Caco-2 (cell line): Measurements from ENCODE around the gene DCTN4. TPM values are rescaled to one million over a fixed set of nuclear protein-coding genes. Genes with fewer than 3 reads are reported as not detected.

Source experiments
- BruUV-seq: library from RNA; stranded (reverse); fragments of 400-500 nt; replicated peaks from 2 replicates; lab custom pipeline; 2021; lab: Mats Ljungman, UMichigan
- CTCF ChIA-PET: fragments of 300-600 bp; sonication (Branson Sonifier 250); formaldehyde crosslinking; loops from one replicate; lab custom pipeline; 2022; ENCODE audit warnings: antibody characterized with exemption; lab: Charles Lee
- POLR2A ChIA-PET: fragments of 300-600 bp; sonication (Branson Sonifier 250); formaldehyde crosslinking; loops from one replicate; lab custom pipeline; 2022; ENCODE audit warnings: antibody characterized with exemption; lab: Charles Lee
- DNase-seq, 2 experiments: peaks; one replicate each; pipeline versions ENCODE4 v3.0.0 to v3.0.0-alpha.2; 2020 to 2022
- H3K27me3 ChIP-seq: replicated peaks from 2 replicates; pipeline ENCODE4 v1.6.0; 2011; ENCODE audit warnings: low read length; ENCODE audit not compliant: control insufficient read depth, insufficient read depth
- H3K36me3 ChIP-seq: 2 replicates; pipeline ENCODE4 v1.5.1; 2011; ENCODE audit warnings: low read length; ENCODE audit not compliant: control insufficient read depth, insufficient read depth
- H3K4me1 ChIP-seq: fragments of 250-450 bp; sonication (Bioruptor Pico); 2 replicates; pipeline ENCODE4 v1.5.1; 2020; ENCODE audit warnings: mild to moderate bottlenecking
- H3K4me3 ChIP-seq: 2 replicates; pipeline ENCODE4 v1.5.1; 2011; ENCODE audit warnings: low read depth, mild to moderate bottlenecking, control low read depth, low read length
- H3K9me3 ChIP-seq: fragments of 250-450 bp; sonication (Bioruptor Pico); 2 replicates; pipeline ENCODE4 v1.5.1; 2020; ENCODE audit warnings: mild to moderate bottlenecking, moderate library complexity
- H3K27ac Mint-ChIP-seq: one replicate; pipeline ENCODE4 v1.8.0; 2022; ENCODE audit warnings: mixed read lengths; ENCODE audit not compliant: unreplicated experiment
- H3K27me3 Mint-ChIP-seq: one replicate; pipeline ENCODE4 v1.8.0; 2022; ENCODE audit warnings: mixed read lengths; ENCODE audit not compliant: insufficient read depth, unreplicated experiment
- H3K36me3 Mint-ChIP-seq: one replicate; pipeline ENCODE4 v1.8.0; 2022; ENCODE audit warnings: mild to moderate bottlenecking, mixed read lengths; ENCODE audit not compliant: insufficient read depth, unreplicated experiment
- H3K4me1 Mint-ChIP-seq: one replicate; pipeline ENCODE4 v1.8.0; 2022; ENCODE audit warnings: low read depth, mixed read lengths; ENCODE audit not compliant: unreplicated experiment
- H3K4me3 Mint-ChIP-seq: one replicate; pipeline ENCODE4 v1.8.0; 2022; ENCODE audit warnings: mild to moderate bottlenecking, moderate library complexity, mixed read lengths; ENCODE audit not compliant: unreplicated experiment
- H3K9me3 Mint-ChIP-seq: one replicate; pipeline ENCODE4 v1.8.0; 2022; ENCODE audit warnings: mixed read lengths; ENCODE audit not compliant: unreplicated experiment
- CTCF ChIP-seq, 2 experiments: fragments of 200-600 bp in 1 of 2; IDR thresholded peaks; 1 replicate in 1 of 2; 2 replicates in 1 of 2; pipeline versions ENCODE4 v1.5.1 to v1.8.0; 2011 to 2022; ENCODE audit warnings: antibody characterized with exemption in 1 of 2, control low read depth in 1 of 2, inconsistent platforms in 1 of 2, low read depth in 1 of 2, low read length in 1 of 2, mild to moderate bottlenecking in 1 of 2, moderate library complexity in 1 of 2; ENCODE audit not compliant: insufficient read depth in 1 of 2, severe bottlenecking in 1 of 2, unreplicated experiment in 1 of 2
- intact Hi-C: fragments of 100-400 bp; cut with micrococcal nuclease; formaldehyde crosslinking; loops from one replicate; pipeline ENCODE4 v1.10.0; 2022; ENCODE audit not compliant: unreplicated experiment
- total RNA-seq: library from RNA; stranded (reverse); gene quantifications from 2 replicates; pipeline ENCODE4 v1.2.3, GENCODE V29; 2022

DCTN4 gene
- total RNA-seq, 1 experiment from 2014 or later = 62.2 TPM

- H3K27me3 Mint-ChIP-seq = no peaks in the 10 kb centered on the region
- DNase-seq = no peak
- no peak overlapping the region for H3K27ac Mint-ChIP-seq
- Histone ChIP-seq H3K4me1 (no peaks in the 10 kb centered on the region), H3K9me3 (no peaks in the 10 kb centered on the region), H3K27me3 (no peaks in the 10 kb centered on the region), H3K36me3 (peaks cover 1% of the 10 kb centered on the region), H3K4me3 (no peak overlapping the region)
- TF ChIP-seq CTCF (IDR thresholded peaks at IDR 0.05; ENCODE audit: insufficient read depth in 1 of 2, low read depth in 1 of 2, low read length in 1 of 2, severe bottlenecking in 1 of 2, unreplicated experiment in 1 of 2) = no peak
- BruUV-seq = no TSS peak
- peaks cover 2% of the 10 kb centered on the region for H3K4me1 Mint-ChIP-seq
- ChIA-PET CTCF (no interaction called here), POLR2A (interaction anchor here (0.8 kb wide), 1 partner anchor 31 kb away, joined by 3 read pairs; the partner anchor contains the start of gene RBM22)
- H3K4me3 Mint-ChIP-seq = no peak overlapping the region
- H3K36me3 Mint-ChIP-seq = peaks cover 68% of the 10 kb centered on the region
- H3K9me3 Mint-ChIP-seq = no peaks in the 10 kb centered on the region
- intact Hi-C loops = no loop called here
These were observed 27.1 kb downstream of the DCTN4 start for GRCh38 chr5:150731669-150732242.

- peaks cover 54% of the 10 kb centered on the region for H3K36me3 Mint-ChIP-seq
- no peak for DNase-seq
- no peaks in the 10 kb centered on the region for H3K27me3 Mint-ChIP-seq
- no peaks in the 10 kb centered on the region for H3K9me3 Mint-ChIP-seq
- no peaks in the 10 kb centered on the region for H3K9me3 ChIP-seq
- no peak overlapping the region for H3K4me3 ChIP-seq
- ChIA-PET CTCF (no interaction called here), POLR2A (no interaction called here)
- H3K4me3 Mint-ChIP-seq = no peak overlapping the region
- no peaks in the 10 kb centered on the region for H3K4me1 ChIP-seq
- no peak for TF ChIP-seq CTCF (IDR thresholded peaks at IDR 0.05; ENCODE audit: insufficient read depth in 1 of 2, low read depth in 1 of 2, low read length in 1 of 2, severe bottlenecking in 1 of 2, unreplicated experiment in 1 of 2)
- peaks cover 1% of the 10 kb centered on the region for H3K36me3 ChIP-seq
- no peak overlapping the region for H3K27ac Mint-ChIP-seq
- no peaks in the 10 kb centered on the region for H3K27me3 ChIP-seq
- H3K4me1 Mint-ChIP-seq = no peaks in the 10 kb centered on the region
- no TSS peak for BruUV-seq
- intact Hi-C loops = no loop called here
These were observed 29.0 kb downstream of the DCTN4 start for GRCh38 chr5:150729859-150730258.

GRCh38 chr5:150723845-150724244, 35.0 kb downstream of the DCTN4 start:
- no peaks in the 10 kb centered on the region for H3K9me3 Mint-ChIP-seq
- peaks cover 55% of the 10 kb centered on the region for H3K36me3 Mint-ChIP-seq
- CTCF ChIA-PET = no interaction called here
- no peak for TF ChIP-seq CTCF (IDR thresholded peaks at IDR 0.05; ENCODE audit: insufficient read depth in 1 of 2, low read depth in 1 of 2, low read length in 1 of 2, severe bottlenecking in 1 of 2, unreplicated experiment in 1 of 2)
- no TSS peak for BruUV-seq
- H3K4me3 Mint-ChIP-seq = no peak overlapping the region
- H3K27me3 Mint-ChIP-seq = no peaks in the 10 kb centered on the region
- POLR2A ChIA-PET = no interaction called here
- peaks cover 3% of the 10 kb centered on the region; the same call in 1 of the 2 replicates for H3K36me3 ChIP-seq
- no peak overlapping the region for H3K27ac Mint-ChIP-seq
- no peak for DNase-seq
- intact Hi-C loops = no loop called here
- no peaks in the 10 kb centered on the region for H3K4me1 Mint-ChIP-seq
- H3K4me1 ChIP-seq = no peaks in the 10 kb centered on the region
- H3K27me3 ChIP-seq = no peaks in the 10 kb centered on the region
- H3K9me3 ChIP-seq = no peaks in the 10 kb centered on the region
- no peak overlapping the region for H3K4me3 ChIP-seq
